ENCODE measurements around the gene PLCH2.

The PLCH2 gene
- 79.0 to 103 (median 87.3) reads per million in 3 donors for total RNA-seq

GRCh38 chr1:2476061-2476999, at the start of gene PLCH2:
Gene PLCH2, plus strand, starts transcription at chr1:2476289. Its CDS starts 300 bp downstream, at chr1:2476589.
- DNase-seq: no peak
- no peak within 1 kb of the TSS for H3K27ac ChIP-seq (ENCODE audit: insufficient read depth, low read length, poor library complexity, severe bottlenecking)
- no peaks in the 10 kb centered on the region for H3K4me1 ChIP-seq (ENCODE audit: control insufficient read depth, insufficient read depth, low read length, poor library complexity, severe bottlenecking)
- no peak within 1 kb of the TSS for H3K4me3 ChIP-seq (ENCODE audit: insufficient read depth, low read depth, low read length, poor library complexity, severe bottlenecking)
- H3K36me3 ChIP-seq (ENCODE audit: control insufficient read depth, insufficient read depth, low read length): no peaks in the 10 kb centered on the region
- H3K27me3 ChIP-seq (replicated peaks; ENCODE audit: control insufficient read depth, insufficient read depth, low read length, poor library complexity, severe bottlenecking): no peaks in the 10 kb centered on the region
- no peaks in the 10 kb centered on the region for H3K9me3 ChIP-seq (ENCODE audit: control insufficient read depth, low read length)

- Histone ChIP-seq H3K4me3 (ENCODE audit: insufficient read depth, low read depth, low read length, poor library complexity, severe bottlenecking) (no peak overlapping the region), H3K27ac (ENCODE audit: insufficient read depth, low read length, poor library complexity, severe bottlenecking) (no peak overlapping the region), H3K27me3 (replicated peaks; ENCODE audit: control insufficient read depth, insufficient read depth, low read length, poor library complexity, severe bottlenecking) (no peaks in the 10 kb centered on the region), H3K9me3 (ENCODE audit: control insufficient read depth, low read length) (no peaks in the 10 kb centered on the region), H3K36me3 (ENCODE audit: control insufficient read depth, insufficient read depth, low read length) (no peaks in the 10 kb centered on the region), H3K4me1 (ENCODE audit: control insufficient read depth, insufficient read depth, low read length, poor library complexity, severe bottlenecking) (no peaks in the 10 kb centered on the region)
- DNase-seq: no peak
Observed at GRCh38 chr1:2426540-2426939, 49.5 kb upstream of the PLCH2 start.

GRCh38 chr1:2427051-2427450, 49.0 kb upstream of the PLCH2 start:
- Histone ChIP-seq H3K36me3 (ENCODE audit: control insufficient read depth, insufficient read depth, low read length) (no peaks in the 10 kb centered on the region), H3K27me3 (replicated peaks; ENCODE audit: control insufficient read depth, insufficient read depth, low read length, poor library complexity, severe bottlenecking) (no peaks in the 10 kb centered on the region), H3K4me3 (ENCODE audit: insufficient read depth, low read depth, low read length, poor library complexity, severe bottlenecking) (no peak overlapping the region), H3K27ac (ENCODE audit: insufficient read depth, low read length, poor library complexity, severe bottlenecking) (no peak overlapping the region), H3K4me1 (ENCODE audit: control insufficient read depth, insufficient read depth, low read length, poor library complexity, severe bottlenecking) (no peaks in the 10 kb centered on the region), H3K9me3 (ENCODE audit: control insufficient read depth, low read length) (no peaks in the 10 kb centered on the region)
- DNase-seq: no peak

- Histone ChIP-seq H3K27me3 (replicated peaks; ENCODE audit: control insufficient read depth, insufficient read depth, low read length, poor library complexity, severe bottlenecking) (no peaks in the 10 kb centered on the region), H3K4me3 (ENCODE audit: insufficient read depth, low read depth, low read length, poor library complexity, severe bottlenecking) (no peak overlapping the region), H3K36me3 (ENCODE audit: control insufficient read depth, insufficient read depth, low read length) (no peaks in the 10 kb centered on the region), H3K4me1 (ENCODE audit: control insufficient read depth, insufficient read depth, low read length, poor library complexity, severe bottlenecking) (no peaks in the 10 kb centered on the region), H3K9me3 (ENCODE audit: control insufficient read depth, low read length) (no peaks in the 10 kb centered on the region), H3K27ac (ENCODE audit: insufficient read depth, low read length, poor library complexity, severe bottlenecking) (no peak overlapping the region)
- DNase-seq: no peak
Observed at GRCh38 chr1:2427976-2428375, 48.1 kb upstream of the PLCH2 start.

- H3K4me3 ChIP-seq (ENCODE audit: insufficient read depth, low read depth, low read length, poor library complexity, severe bottlenecking): no peak overlapping the region
- DNase-seq: no peak
- H3K36me3 ChIP-seq (ENCODE audit: control insufficient read depth, insufficient read depth, low read length): no peaks in the 10 kb centered on the region
- no peaks in the 10 kb centered on the region for H3K27me3 ChIP-seq (replicated peaks; ENCODE audit: control insufficient read depth, insufficient read depth, low read length, poor library complexity, severe bottlenecking)
- no peaks in the 10 kb centered on the region for H3K9me3 ChIP-seq (ENCODE audit: control insufficient read depth, low read length)
- no peaks in the 10 kb centered on the region for H3K4me1 ChIP-seq (ENCODE audit: control insufficient read depth, insufficient read depth, low read length, poor library complexity, severe bottlenecking)
- no peak overlapping the region for H3K27ac ChIP-seq (ENCODE audit: insufficient read depth, low read length, poor library complexity, severe bottlenecking)
Observed at GRCh38 chr1:2428490-2428889, 47.6 kb upstream of the PLCH2 start.

- no peak overlapping the region for H3K27ac ChIP-seq (ENCODE audit: insufficient read depth, low read length, poor library complexity, severe bottlenecking)
- no peak for DNase-seq
- H3K9me3 ChIP-seq (ENCODE audit: control insufficient read depth, low read length): no peaks in the 10 kb centered on the region
- H3K36me3 ChIP-seq (ENCODE audit: control insufficient read depth, insufficient read depth, low read length): no peaks in the 10 kb centered on the region
- H3K27me3 ChIP-seq (replicated peaks; ENCODE audit: control insufficient read depth, insufficient read depth, low read length, poor library complexity, severe bottlenecking): no peaks in the 10 kb centered on the region
- no peak overlapping the region for H3K4me3 ChIP-seq (ENCODE audit: insufficient read depth, low read depth, low read length, poor library complexity, severe bottlenecking)
- H3K4me1 ChIP-seq (ENCODE audit: control insufficient read depth, insufficient read depth, low read length, poor library complexity, severe bottlenecking): no peaks in the 10 kb centered on the region
Observed at GRCh38 chr1:2429780-2430591, 46.1 kb upstream of the PLCH2 start.

GRCh38 chr1:2430592-2430973, 45.5 kb upstream of the PLCH2 start:
- H3K4me3 ChIP-seq (ENCODE audit: insufficient read depth, low read depth, low read length, poor library complexity, severe bottlenecking): no peak overlapping the region
- H3K27me3 ChIP-seq (replicated peaks; ENCODE audit: control insufficient read depth, insufficient read depth, low read length, poor library complexity, severe bottlenecking): no peaks in the 10 kb centered on the region
- H3K4me1 ChIP-seq (ENCODE audit: control insufficient read depth, insufficient read depth, low read length, poor library complexity, severe bottlenecking): no peaks in the 10 kb centered on the region
- H3K36me3 ChIP-seq (ENCODE audit: control insufficient read depth, insufficient read depth, low read length): no peaks in the 10 kb centered on the region
- no peak overlapping the region for H3K27ac ChIP-seq (ENCODE audit: insufficient read depth, low read length, poor library complexity, severe bottlenecking)
- no peak for DNase-seq
- no peaks in the 10 kb centered on the region for H3K9me3 ChIP-seq (ENCODE audit: control insufficient read depth, low read length)

- Histone ChIP-seq H3K36me3 (ENCODE audit: control insufficient read depth, insufficient read depth, low read length) (no peaks in the 10 kb centered on the region), H3K4me1 (ENCODE audit: control insufficient read depth, insufficient read depth, low read length, poor library complexity, severe bottlenecking) (no peaks in the 10 kb centered on the region), H3K4me3 (ENCODE audit: insufficient read depth, low read depth, low read length, poor library complexity, severe bottlenecking) (no peak overlapping the region), H3K27ac (ENCODE audit: insufficient read depth, low read length, poor library complexity, severe bottlenecking) (no peak overlapping the region), H3K27me3 (replicated peaks; ENCODE audit: control insufficient read depth, insufficient read depth, low read length, poor library complexity, severe bottlenecking) (no peaks in the 10 kb centered on the region), H3K9me3 (ENCODE audit: control insufficient read depth, low read length) (no peaks in the 10 kb centered on the region)
- no peak for DNase-seq
Observed at GRCh38 chr1:2431103-2431502, 45.0 kb upstream of the PLCH2 start.

- H3K27me3 ChIP-seq (replicated peaks; ENCODE audit: control insufficient read depth, insufficient read depth, low read length, poor library complexity, severe bottlenecking): no peaks in the 10 kb centered on the region
- H3K27ac ChIP-seq (ENCODE audit: insufficient read depth, low read length, poor library complexity, severe bottlenecking): no peak overlapping the region
- no peaks in the 10 kb centered on the region for H3K36me3 ChIP-seq (ENCODE audit: control insufficient read depth, insufficient read depth, low read length)
- DNase-seq: no peak
- no peak overlapping the region for H3K4me3 ChIP-seq (ENCODE audit: insufficient read depth, low read depth, low read length, poor library complexity, severe bottlenecking)
- no peaks in the 10 kb centered on the region for H3K9me3 ChIP-seq (ENCODE audit: control insufficient read depth, low read length)
- H3K4me1 ChIP-seq (ENCODE audit: control insufficient read depth, insufficient read depth, low read length, poor library complexity, severe bottlenecking): no peaks in the 10 kb centered on the region
Observed at GRCh38 chr1:2431518-2431917, 44.6 kb upstream of the PLCH2 start.

- Histone ChIP-seq H3K36me3 (ENCODE audit: control insufficient read depth, insufficient read depth, low read length) (no peaks in the 10 kb centered on the region), H3K4me3 (ENCODE audit: insufficient read depth, low read depth, low read length, poor library complexity, severe bottlenecking) (no peak overlapping the region), H3K9me3 (ENCODE audit: control insufficient read depth, low read length) (no peaks in the 10 kb centered on the region), H3K27me3 (replicated peaks; ENCODE audit: control insufficient read depth, insufficient read depth, low read length, poor library complexity, severe bottlenecking) (no peaks in the 10 kb centered on the region), H3K27ac (ENCODE audit: insufficient read depth, low read length, poor library complexity, severe bottlenecking) (no peak overlapping the region), H3K4me1 (ENCODE audit: control insufficient read depth, insufficient read depth, low read length, poor library complexity, severe bottlenecking) (no peaks in the 10 kb centered on the region)
- DNase-seq: no peak
Observed at GRCh38 chr1:2432441-2432844, 43.6 kb upstream of the PLCH2 start.

Data from effector memory CD4-positive, alpha-beta T cell (primary cell).